GM18520 (cell line): Measurements from ENCODE around the gene SLC2A14.

Experiments
- ATAC-seq: cut with Tn5 transposase; IDR thresholded peaks from one replicate; pipeline ENCODE4 v1.9.1; 2021; ENCODE audit not compliant: unreplicated experiment

The SLC2A14 gene

GRCh38 chr12:7769999-7770398 is 102.7 kb downstream of the SLC2A14 start:
- ATAC-seq, result no peak
